GM12873 (cell line): ENCODE results near the gene DPP10.

ENCODE experiments used
- TF ChIP-seq, protein P1 (sequence below): IDR thresholded peaks from 2 replicates; pipeline ENCODE4 v1.5.1; 2012; ENCODE audit warnings: low read depth, mild to moderate bottlenecking, moderate library complexity, low read length, control low read depth; ENCODE audit not compliant: insufficient read depth; ENCODE audit errors: missing control alignments

The DPP10 gene

DNA sequence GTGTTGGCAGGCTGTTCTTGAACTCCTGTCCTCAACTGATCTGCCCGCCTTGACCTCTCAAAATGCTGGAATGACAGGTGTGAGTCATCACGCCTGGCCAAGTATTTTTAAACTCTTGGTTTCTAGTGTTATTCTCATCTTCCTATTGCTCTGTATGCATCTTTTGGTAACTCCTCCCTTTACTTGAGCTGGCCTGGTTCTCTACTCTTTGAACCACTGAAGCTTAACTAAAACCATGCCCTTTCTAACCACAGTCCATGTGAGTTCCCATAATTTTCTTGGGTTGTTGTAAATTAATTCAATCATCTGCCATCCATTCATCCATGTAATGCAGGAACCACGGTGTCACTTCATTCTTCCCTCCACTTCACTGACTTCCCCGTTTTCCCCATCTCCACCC is 1131.3 kb downstream of the DPP10 start:
- TF ChIP-seq, protein P1, sequence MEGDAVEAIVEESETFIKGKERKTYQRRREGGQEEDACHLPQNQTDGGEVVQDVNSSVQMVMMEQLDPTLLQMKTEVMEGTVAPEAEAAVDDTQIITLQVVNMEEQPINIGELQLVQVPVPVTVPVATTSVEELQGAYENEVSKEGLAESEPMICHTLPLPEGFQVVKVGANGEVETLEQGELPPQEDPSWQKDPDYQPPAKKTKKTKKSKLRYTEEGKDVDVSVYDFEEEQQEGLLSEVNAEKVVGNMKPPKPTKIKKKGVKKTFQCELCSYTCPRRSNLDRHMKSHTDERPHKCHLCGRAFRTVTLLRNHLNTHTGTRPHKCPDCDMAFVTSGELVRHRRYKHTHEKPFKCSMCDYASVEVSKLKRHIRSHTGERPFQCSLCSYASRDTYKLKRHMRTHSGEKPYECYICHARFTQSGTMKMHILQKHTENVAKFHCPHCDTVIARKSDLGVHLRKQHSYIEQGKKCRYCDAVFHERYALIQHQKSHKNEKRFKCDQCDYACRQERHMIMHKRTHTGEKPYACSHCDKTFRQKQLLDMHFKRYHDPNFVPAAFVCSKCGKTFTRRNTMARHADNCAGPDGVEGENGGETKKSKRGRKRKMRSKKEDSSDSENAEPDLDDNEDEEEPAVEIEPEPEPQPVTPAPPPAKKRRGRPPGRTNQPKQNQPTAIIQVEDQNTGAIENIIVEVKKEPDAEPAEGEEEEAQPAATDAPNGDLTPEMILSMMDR = no peak

DNA sequence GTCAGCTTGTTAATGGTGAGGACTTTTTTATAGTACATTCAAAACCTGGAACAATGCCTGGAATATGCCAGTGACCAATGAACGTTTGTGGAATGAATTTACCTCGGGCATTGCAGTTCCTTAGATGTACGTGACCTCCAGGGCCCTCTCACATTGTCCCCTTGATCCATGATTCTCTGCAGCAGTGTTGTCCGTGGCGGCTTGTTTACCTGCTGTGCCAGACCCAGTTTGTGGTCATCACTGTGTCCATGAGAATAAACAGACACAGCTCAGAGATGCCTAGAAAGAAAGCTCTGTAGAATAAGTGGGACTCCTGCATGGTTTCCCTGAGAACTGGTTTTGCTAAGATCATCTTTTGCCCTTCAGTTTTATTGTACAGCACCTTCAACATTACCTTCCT is 1132.2 kb downstream of the DPP10 start:
- TF ChIP-seq, protein P1 = no peak

DNA sequence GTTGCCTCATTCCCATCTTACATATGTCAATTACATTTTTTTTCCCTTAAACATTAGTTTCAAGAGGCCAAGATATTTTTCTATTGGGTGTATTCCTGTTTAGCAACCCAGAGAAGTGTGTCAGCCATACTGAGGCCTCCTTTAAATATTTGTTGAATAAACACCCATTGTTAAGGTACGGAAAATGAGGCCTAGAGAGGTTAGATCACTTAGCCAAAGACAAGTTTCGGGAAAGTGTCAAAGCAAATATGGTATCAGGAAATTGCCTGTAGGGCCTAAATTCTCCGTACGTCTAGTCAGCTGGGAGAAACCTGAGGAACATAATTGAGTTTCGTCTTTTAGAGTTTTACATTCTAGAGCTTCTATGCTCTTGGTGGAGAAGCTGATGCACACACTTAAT is 1138.3 kb downstream of the DPP10 start:
- TF ChIP-seq, protein P1 = no peak

DNA sequence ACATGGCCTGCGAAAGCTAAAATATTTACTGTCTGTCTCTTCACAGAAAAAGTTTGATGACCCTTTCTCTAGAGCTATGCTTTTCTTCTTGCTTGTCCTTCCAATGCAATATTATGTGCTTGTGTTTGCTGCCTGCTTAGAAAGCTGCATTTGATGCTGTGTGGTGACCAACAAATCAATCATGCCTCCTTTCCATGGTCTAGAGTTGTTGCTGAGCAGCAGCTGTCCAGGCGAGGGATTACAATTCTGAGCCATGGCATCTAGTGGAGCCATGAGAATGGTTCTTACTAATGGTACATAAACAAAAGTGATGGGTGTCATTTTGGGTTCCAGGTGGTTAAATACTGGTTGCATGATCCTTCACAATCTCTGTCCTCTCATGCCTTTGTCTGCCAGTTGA is 1142.1 kb downstream of the DPP10 start:
- TF ChIP-seq, protein P1 = no peak

DNA sequence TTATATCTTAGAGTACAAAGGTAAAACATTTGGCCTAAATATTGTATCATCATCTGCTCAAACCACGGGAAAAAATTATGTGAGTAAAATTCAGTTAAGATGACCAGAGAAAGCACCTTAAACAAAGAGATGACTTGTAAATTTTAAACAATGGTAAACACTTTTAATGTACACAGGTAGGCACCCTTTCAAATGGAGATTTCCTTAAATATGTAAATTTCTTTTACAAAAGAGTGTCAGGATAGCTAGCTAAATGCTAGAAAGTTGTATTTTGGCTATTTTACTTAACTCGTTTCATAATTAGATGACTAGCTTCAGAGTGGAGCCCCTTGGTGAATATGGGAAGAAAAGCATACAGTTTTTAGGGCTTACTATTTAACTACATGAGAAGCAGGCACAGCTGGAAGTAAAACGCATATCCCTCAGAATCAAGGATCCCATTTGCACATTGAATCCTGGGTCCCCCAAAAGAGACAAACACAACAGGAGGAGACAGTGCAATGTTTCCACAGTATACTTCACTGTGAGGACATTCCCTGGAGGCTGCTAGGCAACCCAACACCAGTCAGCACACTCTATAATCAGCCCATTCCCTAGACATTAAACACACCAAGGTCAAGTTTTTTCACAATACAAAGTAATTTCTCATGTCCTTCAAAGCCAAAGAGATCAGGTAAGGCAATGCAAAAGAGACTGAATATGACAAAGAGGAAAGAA is 1154.4 kb downstream of the DPP10 start:
- TF ChIP-seq, protein P1 = no peak

DNA sequence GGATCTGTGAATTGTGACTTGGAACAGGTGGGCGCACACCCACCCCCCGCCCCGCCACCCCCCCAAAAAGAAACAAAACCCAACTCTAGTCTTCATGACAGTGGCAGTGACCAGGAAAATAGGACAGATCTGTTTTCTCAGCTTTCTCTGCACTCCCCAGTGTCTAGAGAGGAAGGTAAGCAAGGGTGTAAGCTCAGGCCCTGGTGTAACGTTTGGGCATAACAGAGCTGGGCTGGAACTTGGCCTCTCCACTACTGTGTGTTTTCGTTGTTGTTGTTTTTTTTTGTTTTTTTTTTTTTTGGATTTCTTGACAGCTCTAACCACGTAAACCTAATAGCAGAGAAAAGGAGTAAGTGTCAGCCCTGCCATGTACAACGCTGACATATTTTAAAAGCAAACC is 1160.8 kb downstream of the DPP10 start:
- TF ChIP-seq, protein P1 = no peak

DNA sequence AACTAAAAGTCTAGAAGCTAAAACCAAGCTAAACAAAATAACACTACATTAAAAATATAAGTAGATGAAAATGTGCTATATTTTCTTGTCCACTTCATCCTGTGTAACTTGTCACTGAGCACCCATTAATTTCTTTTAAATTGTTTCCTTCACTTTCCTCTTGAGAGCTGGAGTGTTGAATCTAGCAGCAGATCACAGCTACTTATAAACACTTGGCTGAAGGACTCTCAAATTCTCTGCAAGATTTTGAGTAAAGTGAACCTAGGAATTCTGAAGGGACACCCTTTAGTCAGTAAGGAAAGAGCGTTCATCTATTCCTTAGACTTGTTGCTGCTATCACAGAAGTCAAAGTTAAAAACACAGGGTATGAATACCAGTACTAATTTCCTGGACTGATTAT is 1163.9 kb downstream of the DPP10 start:
- TF ChIP-seq, protein P1 = no peak

DNA sequence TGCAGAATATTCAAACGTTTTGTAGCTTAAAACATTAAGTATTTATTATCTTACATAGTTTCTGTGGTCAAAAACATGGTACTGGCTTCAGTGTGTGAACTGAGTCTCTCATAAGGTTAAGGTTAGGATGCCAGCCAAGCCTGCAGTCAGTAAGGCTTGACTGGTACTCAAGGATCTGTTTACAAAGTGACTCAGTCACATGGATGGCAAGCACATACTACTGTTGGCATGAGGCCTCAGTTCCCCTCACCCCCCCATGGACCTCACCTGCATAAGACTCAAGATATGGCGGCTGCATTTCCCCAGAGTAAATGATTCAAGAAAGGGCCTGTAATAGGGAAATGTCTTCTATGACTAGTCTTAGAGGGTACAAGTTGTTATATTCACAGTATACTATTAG is 1167.5 kb downstream of the DPP10 start:
- TF ChIP-seq, protein P1 = no peak
